ENCODE measurements around the gene HSPB1. TPM values are rescaled to one million over a fixed set of nuclear protein-coding genes. Genes with fewer than 3 reads are reported as not detected.
"Not testable (repeated sequence)": the region's sequence is repeated elsewhere in the genome, so short reads cannot be mapped to it uniquely, and the experiment has no call there.

HSPB1 gene
- total and polyA plus RNA-seq, 9 donors, result 188 to 2,022 (median 1,473) TPM

GRCh38 chr7:76332078-76332477 is 29.6 kb downstream of the HSPB1 start:
- Histone ChIP-seq H3K36me3 (ENCODE audit: control insufficient read depth, insufficient read depth, low read length) (peaks cover 53% of the 10 kb centered on the region), H3K27ac (ENCODE audit: low read length) (no peak overlapping the region), H3K9me3 (replicated peaks; ENCODE audit: control insufficient read depth, low read depth, low read length) (no peaks in the 10 kb centered on the region), H3K4me3 (ENCODE audit: low read length) (no peak overlapping the region), H3K27me3 (ENCODE audit: control insufficient read depth, insufficient read depth, low read length) (no peaks in the 10 kb centered on the region), H3K4me1 (ENCODE audit: control insufficient read depth, insufficient read depth, low read length) (peaks cover 16% of the 10 kb centered on the region)
- DNase-seq, result no peak
- 77% methylated on average over 4 of the region's 9 CpGs for WGBS (ENCODE audit: insufficient coverage)

GRCh38 chr7:76333511-76334101 is 31.1 kb downstream of the HSPB1 start:
- no peaks in the 10 kb centered on the region for H3K9me3 ChIP-seq (replicated peaks; ENCODE audit: control insufficient read depth, low read depth, low read length)
- H3K27ac ChIP-seq (ENCODE audit: low read length), result peak overlapping the region; percentile 62
- DNase-seq, result peak; percentile 57
- H3K27me3 ChIP-seq (ENCODE audit: control insufficient read depth, insufficient read depth, low read length), result no peaks in the 10 kb centered on the region
- 81% methylated on average over 12 of the region's 14 CpGs for whole genome bisulfite sequencing (ENCODE audit: insufficient coverage)
- no peak overlapping the region for H3K4me3 ChIP-seq (ENCODE audit: low read length)
- H3K4me1 ChIP-seq (ENCODE audit: control insufficient read depth, insufficient read depth, low read length), result peaks cover 16% of the 10 kb centered on the region
- peaks cover 45% of the 10 kb centered on the region for H3K36me3 ChIP-seq (ENCODE audit: control insufficient read depth, insufficient read depth, low read length)

GRCh38 chr7:76334320-76334967 is 32.0 kb downstream of the HSPB1 start:
- peaks cover 16% of the 10 kb centered on the region for H3K4me1 ChIP-seq (ENCODE audit: control insufficient read depth, insufficient read depth, low read length)
- no peak for DNase-seq
- H3K4me3 ChIP-seq (ENCODE audit: low read length), result no peak overlapping the region
- 69% methylated on average over 2 of the region's 6 CpGs for WGBS (ENCODE audit: insufficient coverage)
- no peak overlapping the region for H3K27ac ChIP-seq (ENCODE audit: low read length)
- H3K27me3 ChIP-seq (ENCODE audit: control insufficient read depth, insufficient read depth, low read length), result no peaks in the 10 kb centered on the region
- peaks cover 40% of the 10 kb centered on the region for H3K36me3 ChIP-seq (ENCODE audit: control insufficient read depth, insufficient read depth, low read length)
- no peaks in the 10 kb centered on the region for H3K9me3 ChIP-seq (replicated peaks; ENCODE audit: control insufficient read depth, low read depth, low read length)

GRCh38 chr7:76335417-76335816 is 32.9 kb downstream of the HSPB1 start:
- H3K4me3 ChIP-seq (ENCODE audit: low read length); H3K27me3 ChIP-seq (ENCODE audit: control insufficient read depth, insufficient read depth, low read length); H3K9me3 ChIP-seq (replicated peaks; ENCODE audit: control insufficient read depth, low read depth, low read length); H3K27ac ChIP-seq (ENCODE audit: low read length); DNase-seq: not testable (repeated sequence)
- Histone ChIP-seq H3K36me3 (ENCODE audit: control insufficient read depth, insufficient read depth, low read length) (peaks cover 31% of the 10 kb centered on the region), H3K4me1 (ENCODE audit: control insufficient read depth, insufficient read depth, low read length) (peaks cover 16% of the 10 kb centered on the region)
- no CpG with 5 or more reads among the region's 2 CpGs for WGBS (ENCODE audit: insufficient coverage)

- H3K9me3 ChIP-seq (replicated peaks; ENCODE audit: control insufficient read depth, low read depth, low read length), result no peaks in the 10 kb centered on the region
- H3K36me3 ChIP-seq (ENCODE audit: control insufficient read depth, insufficient read depth, low read length), result peaks cover 30% of the 10 kb centered on the region
- DNase-seq, result no peak
- H3K4me3 ChIP-seq (ENCODE audit: low read length), result no peak overlapping the region
- H3K4me1 ChIP-seq (ENCODE audit: control insufficient read depth, insufficient read depth, low read length), result peaks cover 14% of the 10 kb centered on the region
- no peaks in the 10 kb centered on the region for H3K27me3 ChIP-seq (ENCODE audit: control insufficient read depth, insufficient read depth, low read length)
- no peak overlapping the region for H3K27ac ChIP-seq (ENCODE audit: low read length)
Measured at GRCh38 chr7:76336094-76336493, 33.6 kb downstream of the HSPB1 start.

GRCh38 chr7:76337147-76337546 is 34.7 kb downstream of the HSPB1 start:
- Histone ChIP-seq H3K4me1 (ENCODE audit: control insufficient read depth, insufficient read depth, low read length) (peaks cover 12% of the 10 kb centered on the region), H3K27me3 (ENCODE audit: control insufficient read depth, insufficient read depth, low read length) (no peaks in the 10 kb centered on the region), H3K27ac (ENCODE audit: low read length) (no peak overlapping the region), H3K36me3 (ENCODE audit: control insufficient read depth, insufficient read depth, low read length) (peaks cover 24% of the 10 kb centered on the region), H3K4me3 (ENCODE audit: low read length) (no peak overlapping the region), H3K9me3 (replicated peaks; ENCODE audit: control insufficient read depth, low read depth, low read length) (no peaks in the 10 kb centered on the region)
- no peak for DNase-seq
- WGBS (ENCODE audit: insufficient coverage), result 86% methylated on average over 1 of the region's 6 CpGs

- Histone ChIP-seq H3K9me3 (replicated peaks; ENCODE audit: control insufficient read depth, low read depth, low read length) (no peaks in the 10 kb centered on the region), H3K4me3 (ENCODE audit: low read length) (no peak overlapping the region), H3K27me3 (ENCODE audit: control insufficient read depth, insufficient read depth, low read length) (no peaks in the 10 kb centered on the region), H3K4me1 (ENCODE audit: control insufficient read depth, insufficient read depth, low read length) (peaks cover 6% of the 10 kb centered on the region), H3K36me3 (ENCODE audit: control insufficient read depth, insufficient read depth, low read length) (peaks cover 19% of the 10 kb centered on the region), H3K27ac (ENCODE audit: low read length) (no peak overlapping the region)
- 66% methylated on average over 4 of the region's 9 CpGs for WGBS (ENCODE audit: insufficient coverage)
- DNase-seq, result no peak
Measured at GRCh38 chr7:76338298-76339084, 36.0 kb downstream of the HSPB1 start.

GRCh38 chr7:76340617-76341131 is 38.2 kb downstream of the HSPB1 start:
- 50% methylated on average over 1 of the region's 3 CpGs for WGBS (ENCODE audit: insufficient coverage)
- Histone ChIP-seq H3K27ac (ENCODE audit: low read length) (no peak overlapping the region), H3K9me3 (replicated peaks; ENCODE audit: control insufficient read depth, low read depth, low read length) (no peaks in the 10 kb centered on the region), H3K36me3 (ENCODE audit: control insufficient read depth, insufficient read depth, low read length) (peaks cover 36% of the 10 kb centered on the region), H3K4me1 (ENCODE audit: control insufficient read depth, insufficient read depth, low read length) (peaks cover 7% of the 10 kb centered on the region), H3K4me3 (ENCODE audit: low read length) (no peak overlapping the region), H3K27me3 (ENCODE audit: control insufficient read depth, insufficient read depth, low read length) (no peaks in the 10 kb centered on the region)
- DNase-seq, result peak; percentile 51

- Histone ChIP-seq H3K4me1 (ENCODE audit: control insufficient read depth, insufficient read depth, low read length) (peaks cover 21% of the 10 kb centered on the region), H3K27me3 (ENCODE audit: control insufficient read depth, insufficient read depth, low read length) (no peaks in the 10 kb centered on the region), H3K36me3 (ENCODE audit: control insufficient read depth, insufficient read depth, low read length) (peaks cover 51% of the 10 kb centered on the region), H3K9me3 (replicated peaks; ENCODE audit: control insufficient read depth, low read depth, low read length) (no peaks in the 10 kb centered on the region), H3K4me3 (ENCODE audit: low read length) (no peak overlapping the region), H3K27ac (ENCODE audit: low read length) (no peak overlapping the region)
- no peak for DNase-seq
- 87% methylated on average over 3 of the region's 5 CpGs for WGBS (ENCODE audit: insufficient coverage)
Measured at GRCh38 chr7:76342222-76342621, 39.7 kb downstream of the HSPB1 start.

GRCh38 chr7:76343294-76343930 is 40.9 kb downstream of the HSPB1 start:
- no peaks in the 10 kb centered on the region for H3K27me3 ChIP-seq (ENCODE audit: control insufficient read depth, insufficient read depth, low read length)
- DNase-seq, result no peak
- peaks cover 54% of the 10 kb centered on the region for H3K36me3 ChIP-seq (ENCODE audit: control insufficient read depth, insufficient read depth, low read length)
- H3K4me3 ChIP-seq (ENCODE audit: low read length), result no peak overlapping the region
- peaks cover 21% of the 10 kb centered on the region for H3K4me1 ChIP-seq (ENCODE audit: control insufficient read depth, insufficient read depth, low read length)
- 86% methylated on average over 1 of the region's 6 CpGs for WGBS (ENCODE audit: insufficient coverage)
- H3K27ac ChIP-seq (ENCODE audit: low read length), result no peak overlapping the region
- no peaks in the 10 kb centered on the region for H3K9me3 ChIP-seq (replicated peaks; ENCODE audit: control insufficient read depth, low read depth, low read length)
